Psoas muscle (tissue), 8 donors: Measurements from ENCODE around the gene SCAMP5. TPM values are rescaled to one million over a fixed set of nuclear protein-coding genes. Genes with fewer than 3 reads are reported as not detected.

Source experiments
- ATAC-seq, 4 donors: fragments of 200-7000 bp; cut with Tn5 transposase; one replicate each; pipeline ENCODE4 v1.9.1; 2020; ENCODE audit warnings: moderate library complexity in 3 of 4, mild to moderate bottlenecking in 2 of 4
- DNase-seq, 2 donors: peaks; one replicate each; pipeline ENCODE4 v3.0.0-alpha.2; 2020
- H3K27ac ChIP-seq: fragments of 200-600 bp; one replicate; pipeline ENCODE4 v1.8.0; 2022
- H3K27me3 ChIP-seq, 3 donors: fragments of 200-600 bp in 1 of 3; one replicate each; pipeline versions ENCODE4 v1.6.1 to v1.8.0; 2013 to 2022; ENCODE audit warnings: low read length in 2 of 3, mild to moderate bottlenecking in 2 of 3, moderate library complexity in 1 of 3; ENCODE audit not compliant: insufficient read depth in 3 of 3
- H3K36me3 ChIP-seq, 2 donors: fragments of 200-600 bp in 1 of 2; one replicate each; pipeline versions ENCODE4 v1.6.1 to v1.8.0; 2013 to 2022; ENCODE audit warnings: low read depth in 1 of 2, mild to moderate bottlenecking in 1 of 2, moderate library complexity in 1 of 2; ENCODE audit not compliant: insufficient read depth in 1 of 2
- H3K4me1 ChIP-seq: fragments of 200-600 bp; one replicate; pipeline ENCODE4 v1.8.0; 2022
- H3K4me3 ChIP-seq: fragments of 200-600 bp; one replicate; pipeline ENCODE4 v1.8.0; 2022; ENCODE audit warnings: mild to moderate bottlenecking
- H3K9me3 ChIP-seq: fragments of 200-600 bp; one replicate; pipeline ENCODE4 v1.8.0; 2022
- WGBS, 3 donors: extraction: QIAGEN DNeasy Blood & Tissue Kit; methylation state at CpG; one replicate each; pipeline versions ENCODE4 v1.1.6 to v1.1.7; 2013; 5-methylcytosine and 5-hydroxymethylcytosine counted together
- intact Hi-C, 2 donors: fragments of 100-400 bp; cut with DNase I; formaldehyde crosslinking; loops; one replicate each; pipeline versions ENCODE4 v1.11.0 to v1.14.2; 2022
- polyA plus RNA-seq, 3 donors: library from polyadenylated mRNA; stranded (reverse); fragments of 200-250 nt; gene quantifications; one replicate each; pipeline ENCODE4 v1.2.3, GENCODE V29; 2013
- total RNA-seq, 4 donors: library from RNA; stranded (reverse); fragmentation: NEBNext Ultra II Directional in 2 of 4; extraction: Animal tissue kit (Norgen Biotek cat#: 25700) in 2 of 4; gene quantifications; one replicate each; pipeline versions ENCODE4 v1.2.1 to v1.2.4, GENCODE V29; 2021 to 2023
- TF ChIP-seq, protein P1 (sequence below): fragments of 200-600 bp; IDR thresholded peaks from one replicate; pipeline ENCODE4 v1.8.0; 2022; ENCODE audit warnings: antibody characterized with exemption
- donor health status: healthy with polysubstance abuse.
- donor health status: DM: no; HTN: no; CAD: no; lungs with moderate emphysema.
- donor health status: Bipolar disorder and iron deficiency.
- donor health status: healthy.
- donor health status: DM: yes; HTN: yes; CAD: no.
- donor health status: DM: no; HTN: no; CAD: no.
- donor health status: DM: no; HTN: no; CAD: no.
- donor health status: DM: yes; HTN: yes; CAD: no.

The SCAMP5 gene
- total and polyA plus RNA-seq, 7 donors = 0.03 to 6.3 (median 0.60) TPM; not detected in 1

DNA sequence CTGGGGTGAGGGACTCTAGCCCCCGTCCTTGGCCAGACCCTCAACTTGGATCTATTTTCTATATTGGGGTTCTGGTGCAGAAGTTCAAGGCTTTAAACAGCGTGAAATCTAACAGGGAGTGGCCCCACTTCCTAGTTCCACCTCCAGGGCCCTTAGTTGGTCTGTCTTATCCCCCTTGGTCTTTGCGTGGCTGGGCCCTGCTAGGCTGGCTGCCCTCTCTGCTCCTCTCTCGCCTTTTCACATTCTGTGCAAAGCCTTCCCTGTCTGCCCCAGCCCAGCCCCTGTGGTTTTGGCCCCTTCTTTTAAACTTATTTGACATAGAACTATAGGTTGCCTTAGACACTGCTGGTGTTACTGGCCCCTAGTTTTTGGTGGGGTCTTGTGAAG is 33.6 kb downstream of the SCAMP5 start:
- H3K27ac ChIP-seq = no peak overlapping the region
- ATAC-seq = peak in 3 of 4 donors; percentile 3 to 15 (median 5)
- peak overlapping the region; percentile 48 for H3K4me3 ChIP-seq
- H3K4me1 ChIP-seq = peaks cover 25% of the 10 kb centered on the region
- WGBS, 3 donors = 76 to 81% (median 79%) methylated on average over 4 of the region's 4 CpGs
- TF ChIP-seq, protein P1, sequence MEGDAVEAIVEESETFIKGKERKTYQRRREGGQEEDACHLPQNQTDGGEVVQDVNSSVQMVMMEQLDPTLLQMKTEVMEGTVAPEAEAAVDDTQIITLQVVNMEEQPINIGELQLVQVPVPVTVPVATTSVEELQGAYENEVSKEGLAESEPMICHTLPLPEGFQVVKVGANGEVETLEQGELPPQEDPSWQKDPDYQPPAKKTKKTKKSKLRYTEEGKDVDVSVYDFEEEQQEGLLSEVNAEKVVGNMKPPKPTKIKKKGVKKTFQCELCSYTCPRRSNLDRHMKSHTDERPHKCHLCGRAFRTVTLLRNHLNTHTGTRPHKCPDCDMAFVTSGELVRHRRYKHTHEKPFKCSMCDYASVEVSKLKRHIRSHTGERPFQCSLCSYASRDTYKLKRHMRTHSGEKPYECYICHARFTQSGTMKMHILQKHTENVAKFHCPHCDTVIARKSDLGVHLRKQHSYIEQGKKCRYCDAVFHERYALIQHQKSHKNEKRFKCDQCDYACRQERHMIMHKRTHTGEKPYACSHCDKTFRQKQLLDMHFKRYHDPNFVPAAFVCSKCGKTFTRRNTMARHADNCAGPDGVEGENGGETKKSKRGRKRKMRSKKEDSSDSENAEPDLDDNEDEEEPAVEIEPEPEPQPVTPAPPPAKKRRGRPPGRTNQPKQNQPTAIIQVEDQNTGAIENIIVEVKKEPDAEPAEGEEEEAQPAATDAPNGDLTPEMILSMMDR = no peak
- no peaks in the 10 kb centered on the region for H3K9me3 ChIP-seq
- peaks cover 0 to 12% of the 10 kb centered on the region in 2 donors for H3K36me3 ChIP-seq
- DNase-seq = no peak
- no peaks in the 10 kb centered on the region for H3K27me3 ChIP-seq
- intact Hi-C loops = loop anchor here (1.0 to 10.0 kb wide), 3 partner anchors 175 to 276 kb away; no protein-coding TSS in a partner anchor

DNA sequence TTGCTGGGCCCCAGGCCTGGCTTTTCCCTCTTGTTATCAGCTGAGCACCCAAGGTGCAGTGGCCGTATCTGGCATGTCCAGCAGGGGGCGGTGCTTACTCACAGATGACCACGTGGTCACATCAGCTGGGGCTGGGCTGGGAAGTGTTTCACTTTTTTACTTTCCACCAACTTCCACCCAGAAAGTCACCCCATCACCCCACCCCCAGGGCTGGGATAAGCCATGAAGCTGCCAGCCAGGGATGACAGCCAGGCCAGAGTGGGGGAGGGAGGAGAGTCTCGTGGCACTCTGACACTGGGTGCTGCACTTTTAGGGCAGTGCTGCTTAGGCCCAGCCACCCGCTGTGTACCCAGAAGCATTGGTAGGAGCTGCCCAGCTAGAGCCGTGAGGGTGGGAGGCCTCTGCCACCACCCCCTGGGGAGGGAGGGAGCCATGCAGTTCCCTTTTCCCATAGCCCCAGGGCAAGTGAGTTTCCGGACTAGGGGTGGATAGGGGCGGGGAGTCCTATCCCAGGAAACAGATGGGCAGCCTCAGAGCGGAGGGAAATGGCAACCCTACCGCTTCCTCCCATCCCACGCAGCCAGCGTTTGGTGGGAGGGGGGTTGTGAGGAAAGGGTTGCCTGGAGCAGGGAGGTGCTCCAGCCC is 34.1 kb downstream of the SCAMP5 start:
- DNase-seq = peak; percentile 92 to 95
- peak; percentile 88 to 96 (median 92) for ATAC-seq
- intact Hi-C loops = loop anchor here (1.0 to 10.0 kb wide), 3 partner anchors 175 to 275 kb away; no protein-coding TSS in a partner anchor
- Histone ChIP-seq H3K36me3 (peaks cover 0 to 12% of the 10 kb centered on the region in 2 donors), H3K4me3 (peak overlapping the region; percentile 48), H3K27ac (peak overlapping the region; percentile 25), H3K27me3 (no peaks in the 10 kb centered on the region), H3K9me3 (no peaks in the 10 kb centered on the region), H3K4me1 (peaks cover 20% of the 10 kb centered on the region)
- WGBS, 3 donors = 11 to 15% (median 14%) methylated on average over 11 to 12 of the region's 12 CpGs
- TF ChIP-seq, protein P1 = peak; percentile 93

DNA sequence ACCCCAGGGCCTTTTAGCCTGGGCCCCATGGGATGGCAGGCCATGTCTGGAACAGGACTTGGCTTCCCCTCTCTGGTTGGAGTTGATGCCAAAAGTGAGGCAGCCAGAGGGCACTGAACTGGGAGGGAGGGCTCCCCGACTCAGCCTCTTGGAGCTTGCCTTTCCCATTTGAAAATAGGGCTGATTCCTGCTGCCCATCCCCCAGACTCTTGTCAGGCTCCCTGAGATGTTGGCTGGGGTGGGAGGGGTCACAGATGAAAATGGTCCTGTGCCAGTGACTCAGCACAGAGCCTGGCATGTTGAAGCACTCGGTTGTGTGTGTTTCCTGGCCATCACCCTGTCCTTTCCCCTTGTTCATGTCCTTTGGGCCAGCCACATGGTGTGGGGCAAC is 34.7 kb downstream of the SCAMP5 start:
- peak; percentile 5 to 46 (median 30) for ATAC-seq
- peak overlapping the region; percentile 48 for H3K4me3 ChIP-seq
- H3K4me1 ChIP-seq = peaks cover 15% of the 10 kb centered on the region
- WGBS, 3 donors = 6 to 11% (median 10%) methylated on average over 2 of the region's 2 CpGs
- peaks cover 0 to 12% of the 10 kb centered on the region in 2 donors for H3K36me3 ChIP-seq
- no peaks in the 10 kb centered on the region for H3K9me3 ChIP-seq
- TF ChIP-seq, protein P1 = no peak
- intact Hi-C loops = no loop called here
- DNase-seq = peak in 1 of 2 donors; percentile 35
- no peaks in the 10 kb centered on the region for H3K27me3 ChIP-seq
- peak overlapping the region; percentile 25 for H3K27ac ChIP-seq

DNA sequence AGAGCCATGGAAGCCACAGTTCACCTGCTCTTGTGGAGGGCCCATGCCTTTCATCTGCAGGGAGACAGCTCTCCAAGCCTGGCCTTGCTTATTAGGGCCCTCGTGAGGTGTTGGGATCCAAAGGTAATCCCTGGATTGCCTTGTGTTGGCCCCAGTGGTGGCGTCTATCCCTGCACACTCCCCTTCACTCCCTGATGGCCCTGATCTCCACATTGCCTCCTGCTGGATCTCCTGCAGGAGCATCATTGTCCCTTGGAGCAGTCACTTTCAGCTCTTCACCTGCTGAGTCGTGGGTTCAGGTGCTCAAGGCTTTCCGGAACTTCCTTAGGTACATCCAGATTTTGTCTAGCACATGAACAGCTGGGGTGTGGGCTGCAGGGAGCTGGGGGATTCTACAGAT is 35.1 kb downstream of the SCAMP5 start:
- H3K9me3 ChIP-seq = no peaks in the 10 kb centered on the region
- H3K4me1 ChIP-seq = peaks cover 13% of the 10 kb centered on the region
- no peak overlapping the region for H3K4me3 ChIP-seq
- H3K27me3 ChIP-seq = no peaks in the 10 kb centered on the region
- TF ChIP-seq, protein P1 = no peak
- intact Hi-C loops = no loop called here
- peaks cover 0 to 12% of the 10 kb centered on the region in 2 donors for H3K36me3 ChIP-seq
- ATAC-seq = no peak
- DNase-seq = no peak
- no peak overlapping the region for H3K27ac ChIP-seq
- WGBS, 3 donors = 84 to 93% (median 88%) methylated on average over 4 of the region's 4 CpGs
